Ishikawa (cell line): ENCODE results near the gene TBCD.

Source experiments
- CEBPB ChIP-seq: IDR thresholded peaks from 2 replicates; pipeline ENCODE4 v1.6.1; 2012
- CREB1 ChIP-seq: IDR thresholded peaks from 2 replicates; pipeline ENCODE4 v1.6.1; 2012; ENCODE audit warnings: low read depth
- EGR1 ChIP-seq: IDR thresholded peaks from 2 replicates; pipeline ENCODE4 v1.6.1; 2012
- EP300 ChIP-seq: IDR thresholded peaks from 2 replicates; pipeline ENCODE4 v1.6.1; 2012; ENCODE audit warnings: borderline replicate concordance
- FOXM1 ChIP-seq: IDR thresholded peaks from 2 replicates; pipeline ENCODE4 v1.6.1; 2012; ENCODE audit warnings: low read depth, borderline replicate concordance
- MAX ChIP-seq: IDR thresholded peaks from 2 replicates; pipeline ENCODE4 v1.6.1; 2012
- NFIC ChIP-seq: IDR thresholded peaks from 2 replicates; pipeline ENCODE4 v1.6.1; 2012
- RAD21 ChIP-seq: IDR thresholded peaks from 2 replicates; pipeline ENCODE4 v1.6.1; 2012; ENCODE audit warnings: low read depth
- REST ChIP-seq: IDR thresholded peaks from 2 replicates; pipeline ENCODE4 v1.6.1; 2012; ENCODE audit warnings: low read depth, mild to moderate bottlenecking
- TAF1 ChIP-seq: IDR thresholded peaks from 2 replicates; pipeline ENCODE4 v1.6.1; 2012; ENCODE audit warnings: low read depth, mild to moderate bottlenecking
- TCF12 ChIP-seq: IDR thresholded peaks from 2 replicates; pipeline ENCODE4 v1.6.1; 2012; ENCODE audit warnings: low read depth
- TEAD4 ChIP-seq: IDR thresholded peaks from 2 replicates; pipeline ENCODE4 v1.6.1; 2012
- USF1 ChIP-seq: IDR thresholded peaks from 2 replicates; pipeline ENCODE4 v1.6.1; 2012
- YY1 ChIP-seq: IDR thresholded peaks from 2 replicates; pipeline ENCODE4 v1.6.1; 2012; ENCODE audit warnings: low read depth
- ZBTB7A ChIP-seq: IDR thresholded peaks from 2 replicates; pipeline ENCODE4 v1.6.1; 2012; ENCODE audit warnings: low read depth

TBCD gene

GRCh38 chr17:82718986-82719685, 32.7 kb upstream of the TBCD start:
- no peak for TF ChIP-seq CREB1
- TF ChIP-seq EP300 = no peak
- no peak for TF ChIP-seq FOXM1
- TF ChIP-seq TEAD4 = no peak
- TF ChIP-seq CEBPB = no peak
- TF ChIP-seq REST = no peak
- no peak for TF ChIP-seq TAF1
- TF ChIP-seq NFIC = no peak
- no peak for TF ChIP-seq USF1
- no peak for TF ChIP-seq ZBTB7A
- TF ChIP-seq MAX = no peak
- no peak for TF ChIP-seq EGR1
- no peak for TF ChIP-seq RAD21
- TF ChIP-seq YY1 = no peak
- TF ChIP-seq TCF12 = no peak

GRCh38 chr17:82720204-82720603, 31.7 kb upstream of the TBCD start:
- TF ChIP-seq TEAD4 (no peak), MAX (no peak), RAD21 (no peak), EP300 (no peak), NFIC (no peak), ZBTB7A (no peak), USF1 (no peak), TCF12 (no peak), YY1 (no peak), FOXM1 (no peak), CREB1 (no peak), EGR1 (no peak), TAF1 (no peak), CEBPB (no peak), REST (no peak)

- no peak for TF ChIP-seq CEBPB
- TF ChIP-seq TAF1 = no peak
These were observed 29.4 kb upstream of the TBCD start for GRCh38 chr17:82722341-82723013.

GRCh38 chr17:82723169-82723807, 28.6 kb upstream of the TBCD start:
- TF ChIP-seq RAD21 = no peak
- no peak for TF ChIP-seq TAF1
- no peak for TF ChIP-seq USF1
- no peak for TF ChIP-seq EP300
- no peak for TF ChIP-seq REST
- no peak for TF ChIP-seq MAX
- TF ChIP-seq CEBPB = no peak
